ENCODE data around the gene DPRX.

DPRX gene

GRCh38 chr19:53631949-53632407 is at the start of gene DPRX:
DPRX (plus strand) TSS chr19:53631999; CDS start chr19:53632107, 108 bp downstream.
- DNase-seq, result no peak

GRCh38 chr19:53583181-53583580 is 48.6 kb upstream of the DPRX start:
- DNase-seq, result no peak

- DNase-seq, result no peak
Measured at GRCh38 chr19:53586277-53586691, 45.5 kb upstream of the DPRX start.

GRCh38 chr19:53594811-53595509 is 36.8 kb upstream of the DPRX start:
- DNase-seq, result no peak

GRCh38 chr19:53595510-53595867 is 36.3 kb upstream of the DPRX start:
- DNase-seq, result no peak

- no peak for DNase-seq
Measured at GRCh38 chr19:53596056-53596455, 35.7 kb upstream of the DPRX start.

- no peak for DNase-seq
Measured at GRCh38 chr19:53597023-53597422, 34.8 kb upstream of the DPRX start.

GRCh38 chr19:53598361-53598760 is 33.4 kb upstream of the DPRX start:
- DNase-seq, result no peak

GRCh38 chr19:53600217-53600616 is 31.6 kb upstream of the DPRX start:
- no peak for DNase-seq

GRCh38 chr19:53606031-53606430 is 25.8 kb upstream of the DPRX start:
- no peak for DNase-seq

- DNase-seq, result no peak
Measured at GRCh38 chr19:53608381-53608780, 23.4 kb upstream of the DPRX start.

GRCh38 chr19:53612762-53613526 is 18.9 kb upstream of the DPRX start:
- DNase-seq, result no peak

GRCh38 chr19:53621885-53622740 is 9.7 kb upstream of the DPRX start:
- no peak for DNase-seq

GRCh38 chr19:53624771-53625545 is 6.8 kb upstream of the DPRX start:
- DNase-seq, result no peak

GRCh38 chr19:53626486-53626885 is 5.3 kb upstream of the DPRX start:
- no peak for DNase-seq

GRCh38 chr19:53626976-53627375 is 4.8 kb upstream of the DPRX start:
- no peak for DNase-seq

GRCh38 chr19:53634768-53635167 is 3.0 kb downstream of the DPRX start:
- DNase-seq, result no peak

GRCh38 chr19:53639471-53639870 is 7.7 kb downstream of the DPRX start:
- DNase-seq, result no peak

GRCh38 chr19:53642381-53643099 is 10.7 kb downstream of the DPRX start:
- no peak for DNase-seq

GRCh38 chr19:53644061-53644816 is 12.4 kb downstream of the DPRX start:
- no peak for DNase-seq

GRCh38 chr19:53646144-53646543 is 14.3 kb downstream of the DPRX start:
- no peak for DNase-seq

Measured in activated naive CD4-positive, alpha-beta T cell treated with Interleukin-2 at 50 U/mL for 16 hours (primary cell).